Fibroblast of villous mesenchyme (primary cell): Measurements from ENCODE around the gene STK40. TPM values are rescaled to one million over a fixed set of nuclear protein-coding genes. Genes with fewer than 3 reads are reported as not detected.
A peak's percentile ranks its signal among the peaks of the same experiment; 100 is the strongest.

Experiments
- DNase-seq: peaks from one replicate; pipeline ENCODE4 v3.0.0-alpha.2; 2010; ENCODE audit warnings: low read depth
- H3K4me3 ChIP-seq: 2 replicates; pipeline ENCODE4 v1.5.1; 2011; ENCODE audit warnings: low read depth, mild to moderate bottlenecking, low read length
- CTCF ChIP-seq: IDR thresholded peaks from 2 replicates; pipeline ENCODE4 v1.5.1; 2012; ENCODE audit warnings: low read depth, mild to moderate bottlenecking, low read length; ENCODE audit not compliant: insufficient read depth
- total RNA-seq: library from RNA; depleted of rRNA; stranded (reverse); fragments of >200 nt; gene quantifications from 2 replicates; pipeline ENCODE4 v1.2.3, GENCODE V29; 2012

The STK40 gene
- total RNA-seq, 1 donor: 24.6 TPM

- DNase-seq: no peak
- TF ChIP-seq CTCF: no peak
These were observed 78.0 kb downstream of the STK40 start for GRCh38 chr1:36307601-36308330.

GRCh38 chr1:36306902-36307456, 78.7 kb downstream of the STK40 start:
- H3K4me3 ChIP-seq: peak overlapping the region; percentile 63
- DNase-seq: peak; percentile 93
- TF ChIP-seq CTCF: no peak

More at GRCh38 chr1:36307601-36308330, 78.0 kb downstream of the STK40 start:
- H3K4me3 ChIP-seq: peak overlapping the region; percentile 63

DNA sequence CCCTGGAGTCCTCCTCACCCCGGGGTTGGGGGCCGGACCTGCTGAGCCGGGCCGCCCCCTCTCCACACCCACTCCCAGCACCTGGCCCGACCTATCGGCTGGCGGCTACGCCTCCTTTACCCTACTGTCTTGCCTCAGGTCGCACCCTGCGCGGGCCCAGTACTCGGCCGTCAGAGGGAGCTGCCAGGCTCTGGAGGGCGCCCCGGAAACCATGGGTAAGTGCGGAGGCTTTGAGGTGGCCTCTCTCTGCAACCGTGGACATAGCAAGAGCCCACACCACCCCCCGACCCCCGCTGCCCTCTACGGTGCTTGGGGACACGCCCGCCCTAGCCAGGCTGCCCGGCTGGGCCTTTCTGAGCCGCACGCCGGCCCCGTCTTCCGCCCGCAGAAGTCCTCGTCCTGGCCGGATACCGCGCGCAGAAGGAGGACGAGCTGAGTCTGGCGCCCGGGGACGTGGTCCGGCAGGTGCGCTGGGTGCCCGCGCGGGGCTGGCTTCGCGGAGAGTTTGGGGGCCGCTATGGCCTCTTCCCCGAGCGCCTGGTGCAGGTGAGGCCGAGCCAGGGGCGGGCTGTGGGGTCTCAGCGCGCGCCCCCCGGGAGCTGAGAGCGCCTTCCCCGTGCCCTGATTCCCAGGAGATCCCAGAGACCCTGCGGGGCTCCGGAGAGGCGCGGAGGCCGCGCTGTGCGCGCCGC, 79.4 kb downstream of the STK40 start, which contains the start of gene SH3D21:
Gene SH3D21 (plus strand): TSS at position 159 of the 692 bp plus-strand sequence. CDS start 53 bp downstream, at position 212.
- no peak for TF ChIP-seq CTCF
- peak within 1 kb of the TSS; percentile 63 for H3K4me3 ChIP-seq
- DNase-seq: no peak

- no peak overlapping the region for H3K4me3 ChIP-seq
- TF ChIP-seq CTCF: no peak
- no peak for DNase-seq
These were observed 79.9 kb downstream of the STK40 start for GRCh38 chr1:36305915-36306209.

DNA sequence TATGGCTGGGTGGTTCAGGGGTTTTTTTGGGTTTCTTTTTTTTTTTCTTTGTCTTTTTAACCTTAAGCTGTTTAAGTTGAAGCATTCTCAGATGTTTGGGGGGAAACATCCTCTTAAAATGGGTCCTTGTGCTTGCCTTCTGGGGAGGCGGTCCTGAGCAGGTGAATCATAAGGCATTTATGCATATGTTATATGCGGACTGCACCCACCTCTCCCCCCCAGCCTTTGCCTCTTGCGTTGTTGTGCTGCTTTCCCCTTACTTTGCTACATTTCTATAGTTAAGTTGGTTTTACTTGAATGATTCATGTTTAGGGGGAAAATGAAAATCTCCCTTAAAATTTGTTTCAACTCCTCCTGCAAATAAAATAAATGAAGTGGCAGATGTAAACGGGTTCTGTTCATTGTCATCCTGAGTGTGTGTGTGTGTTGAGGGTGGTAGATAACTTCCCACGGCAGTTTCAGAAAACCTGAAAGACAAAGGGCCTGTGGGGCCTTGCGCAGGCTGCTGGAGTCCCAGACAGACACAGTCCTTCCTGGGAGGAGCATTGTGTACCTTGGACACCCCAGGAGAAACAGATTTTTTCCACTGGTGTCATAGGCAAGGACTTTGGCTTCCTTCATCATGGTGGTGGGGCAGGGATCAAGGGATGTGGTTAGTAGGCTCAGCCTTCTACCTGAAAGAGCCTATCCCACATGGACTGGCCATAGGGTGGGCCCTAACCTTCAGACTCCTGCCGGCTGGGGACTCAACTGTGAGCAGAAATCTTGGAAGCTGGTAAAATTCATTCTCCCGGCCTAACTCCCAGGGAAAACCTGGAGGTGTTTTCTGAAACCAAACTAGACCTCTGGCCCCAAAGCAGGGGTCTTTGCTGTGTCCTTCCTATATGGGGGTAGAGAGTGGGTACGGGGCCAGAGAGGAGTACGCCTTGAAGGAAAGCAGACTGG, 80.5 kb downstream of the STK40 start:
- DNase-seq: no peak

More for the DNA sequence above, 80.5 kb downstream of the STK40 start:
- no peak overlapping the region for H3K4me3 ChIP-seq
- TF ChIP-seq CTCF: no peak
